GM18870 (cell line): ENCODE measurements around the gene CFAP99.
A peak's percentile ranks its signal among the peaks of the same experiment; 100 is the strongest.
"Not testable (repeated sequence)": the region's sequence is repeated elsewhere in the genome, so short reads cannot be mapped to it uniquely, and the experiment has no call there.

ENCODE experiments used
- ATAC-seq: cut with Tn5 transposase; IDR thresholded peaks from one replicate; pipeline ENCODE4 v1.9.1; 2021; ENCODE audit warnings: moderate library complexity; ENCODE audit not compliant: unreplicated experiment

The CFAP99 gene

DNA sequence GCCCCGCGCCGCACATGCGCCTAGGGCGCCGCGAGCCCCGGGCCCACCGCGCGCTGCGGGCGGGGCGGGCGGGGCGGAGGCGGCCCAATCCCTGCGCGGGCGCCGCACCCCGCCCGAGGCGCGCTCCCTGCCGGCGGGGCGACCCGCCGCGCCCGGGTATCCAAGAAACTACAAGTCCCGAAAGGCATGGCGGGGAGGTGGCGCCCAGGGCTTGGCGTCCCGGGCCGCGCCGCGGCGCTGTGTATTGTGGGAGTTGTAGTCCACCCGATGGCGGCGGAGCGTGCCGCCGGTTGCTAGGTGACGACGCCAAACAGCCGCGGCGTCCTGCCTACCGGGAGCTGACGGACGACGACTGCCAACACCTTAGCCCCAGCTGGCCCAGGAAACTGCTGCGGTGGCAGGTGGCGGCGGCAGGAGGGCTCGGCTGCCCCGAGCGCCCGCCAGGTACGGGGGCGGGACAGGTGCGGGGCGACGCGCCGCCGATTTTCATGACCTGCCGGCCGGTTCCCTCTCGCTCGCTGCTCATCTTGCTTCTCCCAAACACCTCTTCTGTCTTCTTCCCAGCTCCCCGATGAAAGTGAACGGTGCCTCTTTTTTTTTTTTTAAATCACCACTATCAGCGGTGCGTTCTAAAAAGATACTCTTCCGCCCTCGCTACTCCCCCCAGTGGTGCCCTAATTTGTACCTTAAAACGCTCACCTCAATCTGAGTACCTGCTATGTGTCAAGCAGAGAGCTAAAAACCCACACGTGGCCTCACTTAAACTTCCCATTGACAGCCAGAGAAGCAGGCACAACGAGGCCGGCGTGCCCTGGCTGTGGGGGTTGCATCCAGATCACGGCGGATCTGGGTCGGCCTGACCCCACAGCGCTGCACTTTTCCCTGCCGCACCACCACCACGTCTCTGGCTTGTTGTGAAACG lies at the start of gene CFAP99:
Gene CFAP99 (plus strand): TSS at position 306 of the 922 bp plus-strand sequence.
- ATAC-seq = peak; percentile 89

DNA sequence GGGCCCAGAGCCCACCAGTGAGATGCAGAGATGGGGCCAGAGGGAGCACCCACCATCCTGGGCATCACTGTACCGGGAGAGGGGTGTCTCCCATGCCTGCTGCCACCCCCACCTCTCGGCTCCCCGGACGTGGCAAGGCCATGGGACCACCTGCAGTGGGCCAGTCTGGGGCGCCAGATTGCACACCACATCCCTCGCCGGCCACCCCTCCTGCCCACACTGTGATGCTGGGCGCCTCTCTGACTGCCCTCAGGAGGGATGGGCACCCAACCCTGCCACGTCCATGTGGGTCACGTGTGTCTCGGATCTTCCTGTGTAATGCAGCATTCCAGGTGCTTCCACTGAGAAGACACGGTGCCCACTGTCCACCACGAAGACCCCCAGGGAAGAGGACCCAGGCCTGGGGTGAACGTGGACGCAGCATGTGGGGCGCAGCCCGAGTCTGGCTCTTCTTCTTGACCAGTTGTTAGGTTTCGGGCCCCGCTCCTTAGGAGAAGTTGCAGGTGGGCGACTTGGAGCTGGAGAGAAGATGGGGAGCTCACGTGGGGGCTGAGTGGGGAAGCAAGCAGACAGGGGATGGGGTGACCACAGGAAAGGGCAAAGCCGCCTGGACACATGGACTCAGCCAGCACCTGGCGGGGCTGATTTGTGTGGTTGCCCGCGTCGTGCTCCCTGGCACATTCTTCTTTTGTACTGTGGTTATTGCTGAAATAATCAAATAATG lies 48.0 kb upstream of the CFAP99 start:
- no peak for ATAC-seq

GRCh38 chr4:2371765-2372487 lies 46.8 kb upstream of the CFAP99 start:
- no peak for ATAC-seq

GRCh38 chr4:2372488-2373030 lies 46.2 kb upstream of the CFAP99 start:
- ATAC-seq = no peak

GRCh38 chr4:2373532-2373931 lies 45.2 kb upstream of the CFAP99 start:
- ATAC-seq = no peak

GRCh38 chr4:2375427-2375826 lies 43.3 kb upstream of the CFAP99 start:
- no peak for ATAC-seq

GRCh38 chr4:2377241-2377640 lies 41.5 kb upstream of the CFAP99 start:
- ATAC-seq = no peak

DNA sequence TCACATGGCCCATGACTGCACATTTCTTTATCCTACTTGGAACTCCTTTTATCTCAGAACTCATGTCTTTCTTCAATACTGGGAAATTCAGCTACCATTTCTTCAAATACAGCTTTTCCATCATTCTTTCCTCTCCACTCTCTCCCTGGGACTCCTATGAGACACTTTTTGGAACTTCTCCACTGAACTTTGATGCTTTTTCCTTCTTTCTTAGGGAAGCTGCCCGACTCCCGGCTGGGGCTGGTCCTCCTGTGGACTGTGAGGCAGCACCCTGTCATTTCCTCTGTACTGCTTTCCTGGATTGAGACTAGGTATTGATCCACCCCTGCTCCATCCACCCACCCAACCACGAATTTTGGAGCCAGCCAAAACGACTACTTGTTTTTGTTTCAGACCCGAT lies 40.4 kb upstream of the CFAP99 start:
- no peak for ATAC-seq

- no peak for ATAC-seq
These were observed 39.9 kb upstream of the CFAP99 start for GRCh38 chr4:2378898-2379297.

- not testable (repeated sequence) for ATAC-seq
These were observed 38.2 kb upstream of the CFAP99 start for GRCh38 chr4:2380589-2380988.

- not testable (repeated sequence) for ATAC-seq
These were observed 36.0 kb upstream of the CFAP99 start for GRCh38 chr4:2382769-2383202.

DNA sequence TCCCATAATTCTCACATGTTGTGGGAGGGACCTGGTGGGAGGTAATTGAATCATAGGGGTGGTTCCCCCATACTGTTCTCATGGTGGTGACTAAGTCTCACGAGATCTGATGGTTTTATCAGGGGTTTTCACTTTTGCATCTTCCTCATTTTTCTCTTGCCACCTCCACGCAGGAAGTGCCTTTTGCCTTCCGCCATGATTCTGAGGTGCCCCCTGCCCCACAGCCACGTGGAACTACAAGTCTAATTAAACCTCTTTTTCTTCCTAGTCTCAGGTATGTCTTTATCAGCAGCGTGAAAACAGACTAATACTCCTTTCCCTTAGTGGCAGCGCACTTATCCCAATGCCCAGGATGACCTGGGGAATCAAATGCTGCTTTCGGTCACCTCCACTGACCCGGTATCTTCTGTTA lies 35.5 kb upstream of the CFAP99 start:
- ATAC-seq = not testable (repeated sequence)

- no peak for ATAC-seq
These were observed 35.0 kb upstream of the CFAP99 start for GRCh38 chr4:2383760-2384159.

- ATAC-seq = no peak
These were observed 34.5 kb upstream of the CFAP99 start for GRCh38 chr4:2384245-2384644.

DNA sequence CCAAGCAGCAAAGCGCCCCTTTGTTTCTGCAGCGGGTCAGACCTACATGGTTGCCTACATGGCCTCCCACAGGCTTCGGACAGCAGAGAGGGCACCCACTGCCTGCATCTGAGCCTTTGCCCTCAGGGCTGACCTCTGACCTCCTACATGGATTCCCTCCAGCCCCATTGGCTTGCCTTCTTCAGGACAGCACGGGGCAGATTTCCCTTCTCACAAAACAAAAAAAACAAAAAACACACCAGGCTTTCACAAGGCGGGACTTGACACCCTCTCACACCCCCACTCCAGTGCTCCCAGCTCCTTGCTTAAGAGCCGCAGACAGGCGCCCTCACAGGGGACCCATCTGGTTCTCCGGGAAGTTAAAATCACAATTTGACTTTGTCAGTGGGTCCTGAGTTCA lies 33.2 kb upstream of the CFAP99 start:
- no peak for ATAC-seq

DNA sequence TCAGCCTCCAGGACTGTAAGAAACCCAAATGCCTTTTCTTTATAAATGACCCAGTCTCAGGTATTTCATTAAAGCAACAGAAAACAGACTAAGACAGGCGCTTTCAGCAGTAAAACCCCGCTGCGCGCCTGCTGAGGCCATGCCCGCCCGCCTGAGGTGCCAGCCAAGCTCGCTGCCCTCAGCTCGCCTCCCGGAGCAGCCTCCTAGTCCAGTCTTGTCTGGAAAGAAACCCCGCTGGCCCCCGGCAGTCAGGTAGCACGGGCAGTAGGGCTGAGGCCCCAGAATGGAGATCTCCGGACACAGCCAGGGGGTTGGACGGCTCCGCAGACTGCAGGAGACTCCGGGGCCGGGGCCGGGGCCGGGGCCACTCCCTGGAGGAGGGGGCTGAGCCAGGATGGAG lies 32.0 kb upstream of the CFAP99 start:
- no peak for ATAC-seq

DNA sequence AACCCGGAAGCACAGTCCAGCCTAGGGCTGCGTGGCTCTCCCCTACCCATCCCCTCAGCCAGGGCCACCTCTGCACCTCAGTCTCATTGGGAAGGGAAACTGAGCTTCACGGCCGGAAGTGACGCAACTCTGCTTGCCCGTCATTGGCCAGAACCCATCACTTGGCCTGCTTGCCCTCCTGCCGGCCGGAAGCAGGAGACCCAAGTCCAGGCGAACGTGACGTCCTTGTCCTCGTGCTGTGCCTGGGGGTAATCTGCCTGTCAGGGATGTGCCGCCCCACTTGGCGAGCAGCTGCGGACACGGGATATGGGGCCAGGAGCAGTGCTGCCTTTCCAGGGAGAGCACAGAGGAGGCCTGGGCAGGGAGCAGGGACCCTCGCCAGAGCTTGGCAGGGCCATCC lies 31.5 kb upstream of the CFAP99 start:
- no peak for ATAC-seq

- no peak for ATAC-seq
These were observed 30.9 kb upstream of the CFAP99 start for GRCh38 chr4:2387829-2388228.

DNA sequence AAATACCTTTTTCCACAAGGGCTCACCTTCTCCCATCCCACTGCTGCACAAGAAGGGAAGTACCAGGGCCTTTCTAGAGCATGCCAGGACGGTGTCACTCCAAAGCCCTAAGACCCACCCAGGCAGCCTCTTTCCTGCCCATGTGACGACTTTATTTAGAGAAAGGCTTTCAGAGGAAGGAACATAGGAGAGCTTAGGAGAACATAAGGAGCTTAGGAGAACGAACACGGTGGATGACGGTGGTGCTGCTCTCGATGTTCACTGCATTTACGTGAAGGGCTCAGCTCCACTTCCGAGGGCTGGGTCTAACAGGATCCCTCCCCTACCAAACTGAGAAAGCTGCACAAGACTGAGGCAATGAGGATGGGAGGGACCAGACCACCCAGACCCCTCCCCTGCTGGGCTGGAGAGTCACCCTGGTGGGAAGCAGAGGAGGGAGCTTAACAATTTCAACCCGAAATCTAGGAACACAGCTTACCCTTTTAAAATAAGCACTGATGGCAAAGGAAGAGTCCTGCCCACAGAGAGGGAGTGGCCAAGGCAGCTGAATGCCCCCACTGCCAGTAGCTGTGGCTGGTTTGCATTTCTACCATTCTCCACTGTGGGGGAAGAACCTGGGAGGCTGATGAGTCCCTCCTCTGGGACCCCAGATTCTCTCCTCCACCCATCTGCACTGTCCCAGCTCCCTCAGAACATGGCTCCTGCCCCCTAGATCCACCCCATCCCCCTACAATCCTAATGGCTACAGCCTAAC lies 30.1 kb upstream of the CFAP99 start:
- ATAC-seq = no peak

DNA sequence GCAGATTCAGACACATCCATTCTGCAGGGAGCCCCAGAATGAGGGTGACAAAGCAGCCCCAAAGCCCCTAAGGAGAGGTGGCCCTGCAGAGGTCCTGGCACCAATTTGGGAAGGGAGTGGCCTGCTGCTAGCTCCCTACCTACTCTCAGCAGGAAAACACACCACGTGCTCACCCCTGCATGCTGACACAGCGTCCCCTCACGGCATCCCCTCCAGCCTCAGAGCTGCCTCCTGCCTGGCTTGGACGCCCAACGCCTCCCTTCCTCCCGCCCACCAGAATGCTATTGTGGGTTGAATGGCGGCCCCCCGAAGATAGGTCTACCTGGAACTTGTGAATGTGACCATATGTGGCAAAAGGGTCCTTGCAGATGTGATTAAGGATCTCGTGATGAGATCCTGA lies 29.1 kb upstream of the CFAP99 start:
- ATAC-seq = no peak
